Activated CD8-positive, alpha-beta memory T cell treated with anti-CD3 and anti-CD28 coated beads for 24 hours (primary cell): ENCODE data around the gene ZNF766.
"Not testable (repeated sequence)": the region's sequence is repeated elsewhere in the genome, so short reads cannot be mapped to it uniquely, and the experiment has no call there.

Experiments
- DNase-seq: peaks from one replicate; pipeline ENCODE4 v3.0.0-alpha.2; 2020

Gene ZNF766

DNA sequence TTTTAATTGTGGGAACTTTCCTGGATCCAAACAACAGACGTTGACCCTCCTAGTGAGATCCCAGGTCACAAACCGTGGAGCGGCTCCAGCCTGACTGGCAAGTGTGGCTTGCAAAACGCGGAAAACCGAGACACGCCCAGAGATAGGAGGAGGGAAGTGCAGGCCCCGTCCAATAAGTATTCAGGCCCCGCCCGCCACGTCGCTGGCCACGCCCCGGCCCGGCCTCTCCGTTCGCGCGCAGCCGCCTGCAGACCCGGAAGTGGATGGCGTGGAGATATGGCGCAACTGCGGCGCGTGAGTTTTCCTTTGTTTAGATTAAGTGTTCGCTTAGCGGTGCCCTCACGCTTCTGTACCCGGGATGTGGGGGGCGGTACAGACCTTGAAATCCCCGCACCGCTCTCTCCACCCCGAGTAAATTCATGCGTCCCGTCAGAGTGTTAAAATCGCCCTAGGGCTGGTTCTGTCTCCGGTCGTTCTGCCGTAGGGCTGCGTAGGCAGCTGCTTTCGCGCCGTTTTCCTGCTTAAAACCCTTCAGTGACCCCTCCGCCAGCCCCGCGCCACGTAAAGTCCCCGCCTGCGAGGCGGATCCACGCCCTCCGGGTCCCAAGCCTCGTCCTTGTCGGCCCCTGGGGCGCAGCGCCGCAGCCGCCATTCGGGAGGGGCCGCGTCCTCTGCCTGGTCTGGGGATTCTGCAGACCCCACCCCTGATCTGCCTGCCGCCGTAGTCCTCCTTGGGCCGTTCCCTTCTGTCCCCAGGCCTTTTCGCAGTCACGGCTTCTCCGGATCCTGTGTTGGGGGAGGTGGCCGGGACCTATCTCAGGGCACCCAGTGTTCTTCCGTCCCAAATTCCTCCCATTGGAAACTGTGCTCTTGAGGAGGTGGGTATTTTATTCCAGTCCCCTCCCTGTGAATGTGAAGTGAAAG is at the start of gene ZNF766:
TSS of gene ZNF766 (plus strand) at position 250 of the 924 bp plus-strand sequence. CDS start at position 277, 27 bp downstream.
- peak; percentile 99 for DNase-seq

DNA sequence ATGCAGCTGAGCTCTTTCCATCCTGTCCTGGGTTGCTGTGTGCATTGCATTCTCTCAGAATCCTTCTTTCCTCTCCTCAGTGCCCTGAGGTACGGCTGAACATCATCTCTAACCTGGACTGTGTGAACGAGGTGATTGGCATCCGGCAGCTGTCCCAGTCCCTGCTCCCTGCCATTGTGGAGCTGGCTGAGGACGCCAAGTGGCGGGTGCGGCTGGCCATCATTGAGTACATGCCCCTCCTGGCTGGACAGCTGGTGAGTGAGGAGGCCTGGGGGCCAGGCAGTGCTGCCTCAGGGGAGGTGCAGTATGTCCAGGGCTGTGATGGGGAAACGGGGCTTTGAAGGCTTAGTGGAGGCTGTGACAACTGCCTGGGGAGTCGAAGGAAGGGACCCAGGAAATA is 49.8 kb upstream of the ZNF766 start:
- no peak for DNase-seq

DNA sequence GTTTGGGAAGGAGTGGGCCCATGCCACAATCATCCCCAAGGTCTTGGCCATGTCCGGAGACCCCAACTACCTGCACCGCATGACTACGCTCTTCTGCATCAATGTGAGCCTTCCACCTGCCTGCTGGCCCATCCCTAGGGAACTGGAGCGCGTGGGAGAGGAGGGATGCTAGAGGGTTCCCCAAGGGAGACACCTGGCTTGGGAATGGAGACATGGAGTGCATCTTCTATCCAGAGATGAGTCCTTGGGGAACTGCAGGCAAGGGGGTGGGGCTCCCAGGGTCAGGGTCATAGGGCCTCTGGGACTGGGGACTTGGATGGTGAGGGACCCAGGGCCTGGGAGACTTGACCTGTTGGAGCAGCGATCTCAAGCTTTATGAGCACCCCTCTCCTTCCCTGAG is 48.4 kb upstream of the ZNF766 start:
- no peak for DNase-seq

DNA sequence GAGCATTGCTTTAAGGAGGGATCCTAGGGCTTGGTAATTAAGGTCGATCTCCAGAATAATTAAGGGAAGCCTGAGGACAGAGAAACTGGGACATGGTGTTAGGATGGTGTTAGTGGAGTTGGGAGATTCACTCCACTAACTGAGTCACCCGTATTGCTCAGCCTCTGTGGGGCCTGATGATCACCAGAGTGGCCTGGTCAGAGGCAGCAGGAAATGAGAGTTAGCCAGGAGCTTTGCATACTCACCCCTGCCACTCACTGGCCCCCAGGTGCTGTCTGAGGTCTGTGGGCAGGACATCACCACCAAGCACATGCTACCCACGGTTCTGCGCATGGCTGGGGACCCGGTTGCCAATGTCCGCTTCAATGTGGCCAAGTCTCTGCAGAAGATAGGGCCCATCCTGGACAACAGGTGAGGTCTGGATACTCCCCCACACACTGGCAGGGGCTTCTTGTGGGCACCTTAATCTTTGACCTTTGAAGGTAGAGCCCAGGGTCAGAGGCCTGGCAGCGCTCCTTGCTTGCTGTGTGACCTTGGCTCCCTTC is 47.5 kb upstream of the ZNF766 start:
- DNase-seq, result no peak

DNA sequence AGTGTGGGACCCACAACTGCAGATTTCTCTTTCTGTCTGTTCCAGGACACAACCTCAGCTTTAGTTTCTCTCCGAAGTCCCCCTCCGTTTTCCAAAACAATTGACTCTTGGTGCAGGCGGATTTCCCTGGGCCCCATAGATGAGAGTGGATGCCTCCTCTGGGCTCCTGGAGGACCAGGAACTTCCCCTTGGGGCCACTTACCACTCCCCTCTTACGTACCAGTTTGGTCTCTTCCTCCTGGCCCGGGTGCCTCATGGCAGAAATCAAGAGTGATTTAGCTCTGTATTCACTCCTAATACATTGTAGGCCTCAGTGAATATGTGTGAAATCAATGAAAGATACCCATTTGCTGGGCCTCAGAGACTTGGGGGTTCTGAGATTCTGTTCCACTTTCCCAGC is 45.2 kb upstream of the ZNF766 start:
- DNase-seq, result no peak

DNA sequence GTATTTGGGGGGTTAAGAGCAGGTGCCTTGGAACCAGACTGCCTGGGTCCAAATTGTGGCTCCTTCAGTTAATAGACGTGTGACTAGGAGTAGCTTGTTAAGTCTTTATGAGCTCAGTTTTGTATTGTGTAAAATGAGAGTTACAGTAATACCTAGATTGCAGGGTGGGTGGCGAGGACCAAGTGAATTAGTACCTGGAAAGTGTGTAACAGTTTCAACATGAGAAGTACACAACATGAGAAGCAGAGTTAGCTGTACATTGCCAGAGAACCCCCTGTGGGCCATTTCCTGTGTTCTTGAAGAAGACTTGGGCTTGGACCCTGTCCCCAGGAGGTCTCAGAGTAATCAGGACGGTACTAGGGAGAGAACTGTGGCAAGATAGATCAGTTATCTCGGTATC is 42.7 kb upstream of the ZNF766 start:
- no peak for DNase-seq

DNA sequence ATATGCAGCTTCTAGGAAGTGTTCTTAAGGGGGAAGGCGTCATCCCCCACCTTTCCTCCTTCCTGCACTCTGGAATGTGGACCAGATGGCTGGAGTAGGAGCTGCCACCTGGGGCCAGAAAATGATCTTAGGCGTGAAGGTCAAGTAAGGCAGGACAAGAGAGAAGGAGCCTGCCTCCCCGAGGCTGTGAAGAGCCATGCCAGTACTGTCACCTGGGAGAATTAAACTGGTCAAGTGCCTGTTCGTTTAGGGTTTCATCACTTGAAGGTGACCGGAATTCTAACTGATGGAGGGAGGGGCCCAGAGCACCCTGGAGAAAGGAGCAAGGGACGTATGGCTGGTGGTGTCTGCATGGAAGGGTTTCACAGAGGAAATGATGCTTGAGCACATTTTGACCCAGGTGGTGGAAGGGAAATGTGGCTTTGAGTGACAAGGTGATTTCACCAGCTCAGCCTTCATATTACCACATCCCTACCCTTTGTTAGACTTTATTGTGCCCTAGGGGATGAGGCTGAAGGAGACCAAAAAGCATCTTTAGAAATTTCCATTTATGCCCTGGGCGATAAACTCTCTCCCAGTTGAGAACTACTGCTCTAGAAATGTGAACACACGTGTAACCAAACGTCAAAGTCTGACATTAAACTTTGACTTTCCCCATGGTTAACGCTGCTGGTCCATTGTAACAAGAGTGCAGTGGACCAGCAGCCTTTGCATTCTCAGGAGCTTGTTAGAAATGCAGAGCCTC is 42.0 kb upstream of the ZNF766 start:
- DNase-seq, result no peak

DNA sequence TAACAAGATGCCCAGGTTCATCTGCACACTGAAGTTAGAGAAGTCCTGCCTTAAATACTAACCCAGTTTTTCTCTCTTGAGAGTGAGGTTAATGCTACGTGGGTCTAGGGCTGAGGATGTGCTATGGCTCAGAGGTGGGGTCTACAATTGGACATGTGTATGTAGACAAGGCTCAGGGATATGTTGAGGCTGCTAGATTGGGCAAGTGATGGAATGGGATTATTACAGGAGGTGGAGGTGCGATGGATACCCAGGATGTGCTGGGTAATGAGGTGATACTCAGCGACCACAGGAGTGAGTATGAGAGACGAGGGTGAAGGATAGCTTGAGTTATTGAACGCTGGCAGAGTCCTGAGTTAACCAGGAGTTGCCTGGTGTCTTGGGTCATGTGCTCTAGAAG is 41.4 kb upstream of the ZNF766 start:
- no peak for DNase-seq

DNA sequence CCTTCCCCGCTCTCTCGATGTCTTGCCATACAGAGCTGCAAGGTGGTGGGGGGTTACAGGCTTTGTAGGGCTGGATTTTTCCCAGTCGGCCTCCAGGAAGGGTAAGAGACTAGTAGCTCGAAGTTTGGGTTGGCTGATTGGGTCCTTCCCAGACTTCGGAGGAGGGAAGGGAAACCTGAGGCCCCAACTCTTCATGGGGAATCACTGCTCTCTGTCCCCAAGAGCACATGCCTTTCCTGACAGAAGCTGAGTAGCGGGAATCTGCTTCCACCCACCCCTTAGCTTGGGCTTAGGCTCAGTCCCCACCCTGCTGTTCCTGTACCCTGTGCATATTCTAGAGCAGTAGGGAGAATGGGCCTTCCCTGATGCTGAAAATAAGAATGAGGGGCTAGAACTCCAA is 39.9 kb upstream of the ZNF766 start:
- no peak for DNase-seq

DNA sequence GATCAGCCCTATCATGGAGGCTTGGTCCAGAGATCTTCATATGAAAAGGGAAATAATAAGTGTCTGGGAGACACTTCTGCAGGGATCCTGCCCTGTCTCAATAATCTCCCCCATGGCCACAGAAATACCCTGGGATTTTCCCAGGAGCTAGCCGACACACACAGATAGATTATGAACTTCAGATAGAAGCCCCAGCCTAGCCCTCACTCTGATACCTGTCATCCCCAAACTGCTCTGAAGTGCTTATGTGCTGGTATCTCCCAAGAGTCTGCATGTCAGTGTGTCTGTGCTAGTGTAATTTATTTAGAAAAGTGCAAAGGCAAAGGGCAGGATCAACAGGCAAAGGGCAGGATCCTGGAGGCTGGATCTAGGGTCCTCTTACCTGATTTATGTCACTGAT is 38.7 kb upstream of the ZNF766 start:
- DNase-seq, result no peak

DNA sequence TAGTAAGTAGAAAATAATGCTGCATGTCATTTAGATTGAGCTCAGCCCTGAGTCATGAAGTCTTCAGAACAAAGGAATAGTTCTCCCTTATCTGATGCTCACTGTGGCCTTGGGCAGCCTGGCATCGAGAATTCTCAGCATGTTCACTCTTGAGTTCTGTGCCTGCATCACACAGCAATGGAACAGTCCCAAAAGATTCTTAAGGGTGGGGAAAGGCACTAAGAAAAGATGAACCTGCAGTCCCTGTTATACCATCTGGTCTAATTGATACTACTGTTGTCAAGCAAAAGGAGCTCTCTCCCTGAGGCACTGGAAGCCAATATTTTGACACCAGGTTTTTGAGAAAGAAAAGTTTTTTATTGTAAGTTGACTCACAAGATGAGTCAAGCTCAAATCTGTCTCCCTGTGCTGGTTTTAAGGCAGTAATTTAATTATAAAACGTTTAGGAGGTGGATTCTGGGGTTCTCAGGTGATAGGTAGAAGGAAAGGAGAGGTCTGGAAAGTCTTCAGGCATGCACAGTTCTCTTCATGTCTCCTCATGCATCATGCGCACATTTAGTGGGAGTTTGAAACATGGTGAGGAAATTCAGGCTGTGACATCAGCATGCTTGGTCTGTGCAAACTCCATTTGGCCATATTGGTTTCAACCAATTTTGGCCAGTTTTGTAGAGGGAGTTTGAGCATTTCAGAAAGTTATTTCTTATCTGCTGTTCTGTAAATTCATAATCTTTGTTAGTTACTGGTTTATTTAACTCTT is 38.1 kb upstream of the ZNF766 start:
- DNase-seq, result no peak

DNA sequence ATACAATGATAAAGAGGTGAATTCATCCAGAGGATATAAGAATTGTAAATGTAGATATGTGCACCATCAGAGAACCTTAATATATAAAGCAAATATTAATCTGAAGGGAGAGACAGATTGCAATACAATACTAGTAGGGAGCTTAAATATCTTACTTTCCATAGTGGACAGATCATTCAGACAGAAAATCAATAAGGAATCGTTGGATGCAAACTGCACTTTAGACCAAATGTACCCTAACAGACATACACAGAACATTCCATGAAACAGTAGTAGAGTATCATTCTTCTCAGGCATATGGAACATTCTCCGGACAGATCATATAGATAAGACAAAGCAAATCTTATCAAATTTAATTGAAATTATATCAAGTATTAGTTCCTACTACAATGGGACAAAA is 35.0 kb upstream of the ZNF766 start:
- DNase-seq, result no peak

DNA sequence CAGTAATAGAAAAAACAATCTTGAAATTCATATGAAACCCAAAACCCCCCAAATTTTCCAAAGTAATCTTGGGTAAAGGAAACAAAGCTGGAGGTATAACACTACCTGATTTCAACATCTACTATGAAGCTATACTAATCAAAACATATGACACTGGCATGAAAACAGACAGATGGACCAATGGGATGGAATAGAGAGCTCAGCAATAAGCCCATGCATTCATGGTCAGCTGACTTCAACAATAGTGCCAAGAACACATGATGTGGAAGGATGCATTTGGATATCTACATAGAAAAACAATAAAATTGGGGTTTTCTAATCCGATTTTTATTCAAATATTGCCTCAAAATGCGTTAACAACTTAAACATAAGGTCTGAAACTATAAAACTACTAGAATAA is 32.2 kb upstream of the ZNF766 start:
- no peak for DNase-seq

DNA sequence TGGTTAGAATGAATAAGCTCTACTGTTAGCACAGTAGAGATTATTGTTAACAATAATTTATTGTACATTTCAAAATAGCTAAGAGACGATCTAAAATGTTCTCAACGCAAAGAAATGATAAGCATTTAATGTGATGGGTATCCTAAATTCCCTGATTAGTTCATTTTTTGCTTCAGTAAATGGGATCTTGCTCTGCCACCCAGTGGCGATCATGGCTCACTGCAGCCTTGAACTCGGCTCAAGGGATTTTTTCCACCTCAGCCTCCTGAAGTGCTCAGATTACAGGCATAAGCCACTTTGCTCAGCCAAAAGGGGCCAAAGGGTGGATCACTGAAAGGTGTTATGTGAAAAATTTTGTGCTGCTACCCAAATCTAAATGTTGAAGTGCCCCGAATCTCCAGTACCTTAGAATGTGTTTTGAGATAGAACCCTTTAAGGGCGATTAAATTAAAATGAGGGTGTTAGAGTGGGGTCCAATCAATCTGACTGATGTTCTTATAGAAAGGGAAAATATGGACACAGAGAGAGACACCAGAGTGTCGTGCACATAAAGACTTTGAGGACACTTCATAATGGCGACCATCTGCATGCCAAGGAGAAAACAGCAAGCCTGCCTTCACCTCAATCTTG is 31.5 kb upstream of the ZNF766 start:
- peak; percentile 75 for DNase-seq

DNA sequence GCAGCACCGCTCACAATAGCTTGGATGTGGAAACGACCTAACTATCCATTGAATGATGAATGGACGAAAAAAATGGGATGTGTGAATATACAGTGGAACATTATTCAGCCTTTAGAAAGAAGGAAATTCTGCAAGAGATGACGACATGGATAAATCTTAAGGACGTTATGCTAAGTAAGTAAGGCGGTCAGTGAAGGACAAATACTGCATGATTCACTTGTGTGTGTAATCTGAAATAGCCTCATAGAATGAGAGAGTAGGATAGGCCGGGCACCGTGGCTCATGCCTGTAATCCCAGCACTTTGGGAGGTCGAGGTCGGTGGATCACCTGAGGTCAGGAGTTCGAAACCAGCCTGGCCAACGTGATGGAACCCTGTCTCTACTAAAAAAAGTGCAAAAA is 25.4 kb upstream of the ZNF766 start:
- no peak for DNase-seq

DNA sequence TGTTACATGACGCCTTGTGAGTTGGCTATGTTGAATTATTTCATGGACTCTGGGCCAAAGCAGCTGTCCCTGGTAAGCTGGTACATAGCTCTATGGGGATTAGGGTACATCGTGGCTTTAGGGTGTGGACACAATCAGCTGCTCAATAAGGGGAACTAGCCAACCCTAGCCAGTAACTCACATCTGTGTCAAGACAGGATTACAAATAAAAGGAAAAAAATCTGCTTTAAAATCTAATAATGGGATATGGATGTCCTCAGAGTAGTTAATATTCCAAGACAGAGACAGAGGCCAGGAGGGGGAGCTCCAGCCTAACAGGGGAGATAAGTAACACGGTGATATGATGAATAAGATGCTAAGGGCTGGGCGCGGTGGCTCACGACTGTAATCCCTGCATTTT is 21.1 kb upstream of the ZNF766 start:
- DNase-seq, result peak; percentile 74

DNA sequence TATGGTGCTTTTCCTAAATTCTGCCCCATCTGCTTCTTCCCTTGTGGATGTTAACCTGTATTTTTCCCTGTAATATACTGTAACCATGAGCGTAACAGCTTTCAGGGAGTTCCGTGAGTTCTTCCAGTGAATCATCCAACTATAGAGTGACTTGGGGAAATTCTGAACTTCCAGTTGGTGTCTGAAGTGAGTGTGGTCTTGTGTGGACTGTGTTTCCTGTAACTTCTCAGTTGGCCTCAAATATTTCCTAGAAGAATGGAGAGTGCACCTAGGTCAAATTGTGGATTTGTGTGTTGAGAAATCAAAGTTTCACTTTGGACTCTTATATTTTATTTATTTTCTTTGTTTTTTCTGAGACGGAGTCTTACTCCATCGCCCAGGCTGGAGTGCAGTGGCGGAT is 11.0 kb upstream of the ZNF766 start:
- DNase-seq, result no peak

DNA sequence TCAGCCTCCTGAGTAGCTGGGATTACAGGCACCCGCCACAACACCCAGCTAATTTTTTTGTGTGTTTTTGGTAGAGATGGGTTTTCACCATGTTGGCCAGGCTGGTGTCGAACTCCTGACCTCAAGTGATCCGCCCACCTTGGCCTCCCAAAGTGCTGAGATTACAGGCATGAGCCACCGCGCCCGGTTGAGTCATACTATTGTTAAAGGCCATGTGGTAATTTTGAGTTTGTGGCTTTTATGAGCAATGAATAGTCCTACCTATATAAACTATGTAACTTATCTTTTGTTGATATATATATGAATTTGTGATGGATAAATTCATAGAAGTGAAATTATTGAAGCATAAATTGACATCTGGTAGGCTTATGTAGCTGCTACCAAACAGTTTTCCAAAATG is 3.8 kb upstream of the ZNF766 start:
- DNase-seq, result not testable (repeated sequence)

DNA sequence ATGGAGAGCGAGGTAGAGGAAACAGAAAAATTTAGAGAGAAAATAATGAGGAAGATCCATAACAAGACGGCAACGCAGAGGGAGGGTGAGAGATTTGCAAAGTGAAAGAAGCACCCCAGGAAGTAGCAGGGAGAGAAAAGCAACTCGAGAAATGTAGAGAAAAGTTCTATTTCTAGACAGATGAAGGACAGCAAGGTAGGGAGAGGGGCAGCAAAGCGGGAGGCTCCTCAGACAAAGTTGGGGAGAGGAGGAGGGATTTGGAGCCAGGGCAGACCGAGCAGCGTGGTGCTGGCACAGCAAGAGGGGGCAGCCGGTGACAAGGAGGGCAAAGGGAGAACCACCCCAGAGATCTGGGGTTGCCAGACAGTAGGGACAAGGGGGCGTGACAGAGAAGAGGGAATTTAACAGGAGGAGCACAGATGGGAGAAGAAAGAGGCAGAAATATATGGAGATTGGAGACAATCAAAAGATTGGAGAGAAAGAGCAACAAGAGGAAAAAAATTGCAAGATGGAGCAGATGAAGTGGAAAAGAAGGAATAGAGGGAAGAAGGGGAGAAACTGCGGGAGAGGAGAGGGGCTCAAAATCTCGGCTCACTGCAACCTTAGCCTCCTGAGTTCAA is 989 bp downstream of the ZNF766 start:
- DNase-seq, result no peak

DNA sequence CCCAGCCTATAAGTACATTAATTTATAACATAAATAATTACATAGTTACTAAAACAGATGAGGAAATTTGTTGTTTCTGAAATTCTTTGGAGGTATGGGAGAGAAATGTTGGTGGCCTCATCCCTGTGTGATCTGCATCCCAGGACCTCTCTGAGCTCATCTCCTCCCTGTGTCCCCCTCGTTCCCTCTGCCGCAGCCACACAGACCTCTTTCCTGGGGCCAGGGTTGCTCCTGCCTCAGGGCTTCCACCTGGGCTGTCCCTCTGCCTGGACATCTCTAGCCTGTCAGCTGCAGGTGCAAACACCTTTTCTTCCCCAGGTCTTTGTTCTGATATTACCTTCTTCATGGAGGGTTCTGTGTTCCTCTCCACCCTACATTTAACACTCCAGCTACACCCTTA is 3.9 kb downstream of the ZNF766 start:
- no peak for DNase-seq

DNA sequence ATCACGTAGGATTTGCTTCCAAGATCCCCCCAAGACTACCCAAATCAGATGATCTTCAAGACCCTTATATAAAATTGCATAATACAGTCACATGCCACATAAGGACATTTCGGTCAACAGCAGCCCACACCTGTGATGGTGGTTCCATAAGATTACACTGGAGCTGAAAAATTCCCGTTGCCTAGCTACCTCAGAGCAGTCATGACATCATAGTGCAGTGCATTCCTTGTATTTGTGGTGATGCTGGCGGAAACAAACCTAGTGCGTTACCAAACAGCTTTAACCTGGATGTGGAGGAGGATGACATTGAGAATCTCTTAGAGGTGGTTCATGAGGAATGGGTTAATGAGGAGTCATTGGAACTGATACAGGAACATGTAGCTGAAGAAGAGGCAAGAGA is 4.8 kb downstream of the ZNF766 start:
- DNase-seq, result no peak

DNA sequence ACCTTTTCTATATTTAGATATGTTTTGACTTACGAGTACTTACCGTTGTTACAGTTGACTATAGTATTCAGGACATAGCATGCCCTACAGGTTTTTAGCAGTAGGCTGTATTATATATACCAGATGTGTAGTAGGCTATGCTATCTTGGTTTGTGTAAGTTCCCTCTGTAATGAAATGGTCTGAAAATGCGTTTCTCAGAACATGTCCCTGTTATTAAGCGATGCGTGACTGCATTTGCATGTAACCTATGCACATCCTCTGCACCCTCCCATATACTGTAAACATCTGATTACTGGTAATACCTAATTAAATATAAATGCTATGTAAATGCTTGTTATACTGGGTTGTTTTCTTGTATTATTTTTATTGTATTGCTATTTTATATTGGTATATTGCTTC is 6.6 kb downstream of the ZNF766 start:
- DNase-seq, result no peak
